K562 (cell line): Measurements from ENCODE around the gene TBL2. TPM values are rescaled to one million over a fixed set of nuclear protein-coding genes. Genes with fewer than 3 reads are reported as not detected.

Experiments
- ATF7 ChIP-seq: fragments of 450-650 bp; IDR thresholded peaks from 2 replicates; pipeline ENCODE4 v1.7.1; 2014; ENCODE audit warnings: mild to moderate bottlenecking, moderate library complexity
- CBX3 ChIP-seq, 2 experiments: IDR thresholded peaks; 1 replicate in 1 of 2; 2 replicates in 1 of 2; pipeline ENCODE4 v1.6.1; 2012; ENCODE audit warnings: inconsistent platforms in 2 of 2, low read length in 2 of 2, borderline replicate concordance in 1 of 2, control low read depth in 1 of 2
- CEBPB ChIP-seq: fragments of 450-650 bp; IDR thresholded peaks from 2 replicates; pipeline ENCODE4 v1.6.1; 2016; ENCODE audit warnings: missing genetic modification characterization, missing compliant biosample characterization
- CEBPG ChIP-seq, 3 experiments: fragments of 200-800 bp in 1 of 3; sonication (Bioruptor generic) in 1 of 3; sonication (generic) in 1 of 3; formaldehyde crosslinking in 1 of 3; IDR thresholded peaks in 2 of 3; conservative IDR thresholded peaks in 1 of 3; 2 replicates each; pipeline versions ENCODE4 v1.6.1 to v1.8.0; 2016 to 2022; ENCODE audit warnings: missing compliant biosample characterization in 2 of 3, missing genetic modification characterization in 2 of 3, mild to moderate bottlenecking in 1 of 3, missing genetic modification reagents in 1 of 3
- CSDE1 ChIP-seq, 2 experiments: fragments of 450-650 bp; IDR thresholded peaks; 2 replicates each; pipeline ENCODE4 v1.6.1; 2016; ENCODE audit warnings: mild to moderate bottlenecking in 1 of 2
- DLX4 ChIP-seq: fragments of 250-450 bp; sonication (Bioruptor Pico); IDR thresholded peaks from 2 replicates; pipeline ENCODE4 v1.6.1; 2021; ENCODE audit warnings: mild to moderate bottlenecking
- FOXK1 ChIP-seq: sonication (generic); formaldehyde crosslinking; IDR thresholded peaks from 2 replicates; pipeline ENCODE4 v1.8.0; 2022; ENCODE audit warnings: missing genetic modification reagents, mild to moderate bottlenecking, borderline replicate concordance
- NFXL1 ChIP-seq: fragments of 450-650 bp; formaldehyde crosslinking; IDR thresholded peaks from 2 replicates; pipeline ENCODE4 v1.4.0; 2021; ENCODE audit warnings: mild to moderate bottlenecking
- TEAD1 ChIP-seq, 2 experiments: fragments of 450-650 bp in 1 of 2; sonication (generic) in 1 of 2; formaldehyde crosslinking; IDR thresholded peaks; 2 replicates each; pipeline versions ENCODE4 v1.4.0 to v1.8.0; 2020 to 2022; ENCODE audit warnings: mild to moderate bottlenecking in 2 of 2, missing genetic modification reagents in 1 of 2
- ZNF24 ChIP-seq: fragments of 450-650 bp; IDR thresholded peaks from 2 replicates; pipeline ENCODE4 v1.6.1; 2016
- ZNF280A ChIP-seq: fragments of 450-650 bp; IDR thresholded peaks from 2 replicates; pipeline ENCODE4 v1.6.1; 2018; ENCODE audit warnings: mild to moderate bottlenecking, low read depth; ENCODE audit not compliant: partially characterized antibody
- ZNF551 ChIP-seq: fragments of 250-450 bp; sonication (Bioruptor Pico); IDR thresholded peaks from 2 replicates; pipeline ENCODE4 v1.5.0; 2021; ENCODE audit warnings: mild to moderate bottlenecking, moderate library complexity
- polyA plus RNA-seq, 8 experiments: library from polyadenylated mRNA; depleted of rRNA in 4 of 8; stranded (reverse) in 5 of 8; unstranded in 3 of 8; fragments of >200 nt; fragmentation: Nextera tagmentation in 2 of 8; fragmentation: Illumina TruSeq in 1 of 8; extraction: Ambion mirVana in 2 of 8; extraction: Trizol in 1 of 8; gene quantifications; 2 replicates each; pipeline versions ENCODE4 v1.2.1 to v1.2.3, GENCODE V29; 2011 to 2014; ENCODE audit warnings: inconsistent platforms in 1 of 8, missing spikeins in 1 of 8
- total RNA-seq, 7 experiments: library from RNA; depleted of rRNA in 6 of 7; stranded (reverse); fragments of >200 nt in 6 of 7; fragmentation: Illumina TruSeq in 2 of 7; extraction: Trizol in 2 of 7; gene quantifications; 2 replicates each; pipeline versions ENCODE4 v1.2.1 to v1.2.3, GENCODE V29; 2011 to 2021; ENCODE audit warnings: low replicate concordance in 1 of 7

Gene TBL2
- total and polyA plus RNA-seq, 9 of the 15 experiments (the other 6 are each of a cell fraction or from before 2014, with no cell fraction given), result 2.5 to 123 (median 49.2) TPM

GRCh38 chr7:73565675-73566340 lies 12.6 kb downstream of the TBL2 start (continued):
- TF ChIP-seq NFXL1 (no peak), FOXK1 (CRISPR knock-in tag) (no peak), CBX3 (IDR thresholded peaks at IDR 0.05; ENCODE audit: borderline replicate concordance in 1 of 2, low read length in 2 of 2) (0 out of 3 replicates have a peak, but pooled peaks of 1 of the 2 experiments have one; percentile 19), CSDE1 (IDR thresholded peaks at IDR 0.05) (no peak), ZNF24 (no peak), DLX4 (CRISPR knock-in tag) (no peak), ZNF551 (no peak), CEBPG (CRISPR knock-in tag; IDR thresholded peaks at IDR 0.05) (no peak), CEBPG (tag; conservative IDR thresholded peaks at IDR 0.05 in 1 of 2, IDR thresholded peaks at IDR 0.05 in 1 of 2) (0 out of 4 replicates have a peak, but pooled peaks of 1 of the 2 experiments have one; percentile 18), TEAD1 (CRISPR knock-in tag; IDR thresholded peaks at IDR 0.05) (no peak), ZNF280A (no peak), ATF7 (no peak), CEBPB (tag) (0 out of 2 replicates have a peak, but pooled peaks have one; percentile 21)
